CD4-positive, CD25-positive, alpha-beta regulatory T cell (primary cell): ENCODE measurements around the gene POMT1. TPM values are rescaled to one million over a fixed set of nuclear protein-coding genes. Genes with fewer than 3 reads are reported as not detected.
A peak's percentile ranks its signal among the peaks of the same experiment; 100 is the strongest.
"Not testable (repeated sequence)": the region's sequence is repeated elsewhere in the genome, so short reads cannot be mapped to it uniquely, and the experiment has no call there.

Experiments
- ATAC-seq, 2 donors: fragments of 150-1000 bp; cut with Tn5 transposase; one replicate each; pipeline ENCODE4 v1.10.0; 2021; ENCODE audit warnings: low read depth in 2 of 2, moderate number of reproducible peaks in 2 of 2, moderate library complexity in 1 of 2
- DNase-seq, 3 donors: peaks; one replicate each; pipeline versions ENCODE4 v3.0.0 to v3.0.0-alpha.2; 2012 to 2022; ENCODE audit warnings: mixed read lengths in 1 of 3
- H3K27ac ChIP-seq: one replicate; pipeline ENCODE4 v1.7.0; 2013; ENCODE audit warnings: mild to moderate bottlenecking, low read length; ENCODE audit not compliant: insufficient read depth, poor library complexity, severe bottlenecking
- H3K27me3 ChIP-seq: one replicate; pipeline ENCODE4 v1.7.0; 2013; ENCODE audit warnings: low read length; ENCODE audit not compliant: control insufficient read depth, insufficient read depth
- H3K36me3 ChIP-seq: one replicate; pipeline ENCODE4 v1.7.0; 2013; ENCODE audit warnings: mild to moderate bottlenecking, low read length, moderate library complexity; ENCODE audit not compliant: control insufficient read depth, insufficient read depth
- H3K4me1 ChIP-seq: 2 replicates; pipeline ENCODE4 v1.7.0; 2013; ENCODE audit warnings: mild to moderate bottlenecking, low read length; ENCODE audit not compliant: insufficient read depth, control insufficient read depth, poor library complexity, severe bottlenecking
- H3K4me3 ChIP-seq: one replicate; pipeline ENCODE4 v1.7.0; 2013; ENCODE audit warnings: low read depth, mild to moderate bottlenecking, low read length, moderate library complexity
- H3K9me3 ChIP-seq, 2 experiments: 1 replicate in 1 of 2; 2 replicates in 1 of 2; pipeline ENCODE4 v1.7.0; 2013; ENCODE audit warnings: low read length in 2 of 2, mild to moderate bottlenecking in 1 of 2, moderate library complexity in 1 of 2; ENCODE audit not compliant: control insufficient read depth in 2 of 2
- H3K27ac Mint-ChIP-seq, 3 donors: one replicate each; pipeline ENCODE4 v1.8.0; 2020 to 2022; ENCODE audit warnings: mild to moderate bottlenecking in 3 of 3, mixed read lengths in 3 of 3, moderate library complexity in 2 of 3
- H3K27me3 Mint-ChIP-seq: one replicate; pipeline ENCODE4 v1.8.0; 2022; ENCODE audit warnings: mild to moderate bottlenecking, mixed read lengths
- H3K36me3 Mint-ChIP-seq: one replicate; pipeline ENCODE4 v1.8.0; 2020; ENCODE audit warnings: mixed read lengths
- H3K4me1 Mint-ChIP-seq, 4 donors: one replicate each; pipeline ENCODE4 v1.8.0; 2020 to 2022; ENCODE audit warnings: mixed read lengths in 4 of 4, mild to moderate bottlenecking in 1 of 4
- H3K4me3 Mint-ChIP-seq, 4 donors: one replicate each; pipeline ENCODE4 v1.8.0; 2020 to 2022; ENCODE audit warnings: mild to moderate bottlenecking in 4 of 4, mixed read lengths in 4 of 4, moderate library complexity in 3 of 4
- H3K9me3 Mint-ChIP-seq, 7 donors: one replicate each; pipeline ENCODE4 v1.8.0; 2020 to 2022; ENCODE audit warnings: mixed read lengths in 7 of 7, mild to moderate bottlenecking in 3 of 7, moderate library complexity in 2 of 7
- polyA plus RNA-seq, 4 donors: library from polyadenylated mRNA; unstranded; fragments of 300-500 nt; fragmentation: Illumina TruSeq; gene quantifications; one replicate each; pipeline ENCODE4 v1.2.3, GENCODE V29; 2021
- total RNA-seq: library from RNA; stranded (reverse); gene quantifications from one replicate; pipeline ENCODE4 v1.2.3, GENCODE V29; 2022

Gene POMT1
- total and polyA plus RNA-seq, 5 donors from 2014 or later = 13.2 to 52.3 (median 15.5) TPM

- H3K4me3 Mint-ChIP-seq = peak overlapping the region in 1 of 4 donors; percentile 54
Measured at GRCh38 chr9:131543141-131543540, 40.4 kb downstream of the POMT1 start.

GRCh38 chr9:131545003-131545785 is 42.5 kb downstream of the POMT1 start, which contains the start of gene PRRT1B:
Gene PRRT1B, plus strand, starts transcription at chr9:131545523. Its CDS starts 93 bp downstream, at chr9:131545616.
- Histone ChIP-seq H3K36me3 (no peaks in the 10 kb centered on the region), H3K27ac (no peak within 1 kb of the TSS), H3K4me1 (peaks cover 22% of the 10 kb centered on the region), H3K9me3 (peaks cover 13 to 29% of the 10 kb centered on the region in 2 experiments), H3K27me3 (peaks cover 3% of the 10 kb centered on the region), H3K4me3 (no peak within 1 kb of the TSS)
- ATAC-seq (no peak), DNase-seq (no peak)
- H3K36me3 Mint-ChIP-seq = peaks cover 7% of the 10 kb centered on the region
- peaks cover 0 to 34% (median 11%) of the 10 kb centered on the region in 7 donors for H3K9me3 Mint-ChIP-seq
- H3K27me3 Mint-ChIP-seq = peaks cover 75% of the 10 kb centered on the region
- peaks cover 9 to 31% (median 17%) of the 10 kb centered on the region in 4 donors for H3K4me1 Mint-ChIP-seq
- peak within 1 kb of the TSS; percentile 44 to 93 (median 68) for H3K4me3 Mint-ChIP-seq
- H3K27ac Mint-ChIP-seq = no peak within 1 kb of the TSS

More at GRCh38 chr9:131543141-131543540, 40.4 kb downstream of the POMT1 start:
- H3K9me3 ChIP-seq = peaks cover 13 to 29% of the 10 kb centered on the region in 2 experiments
- DNase-seq (no peak), ATAC-seq (no peak)
- H3K27ac ChIP-seq = no peak overlapping the region
- H3K4me3 ChIP-seq = no peak overlapping the region
- H3K27ac Mint-ChIP-seq = no peak overlapping the region
- H3K4me1 Mint-ChIP-seq = peaks cover 10 to 42% (median 21%) of the 10 kb centered on the region in 4 donors
- peaks cover 40% of the 10 kb centered on the region for H3K4me1 ChIP-seq
- peaks cover 56% of the 10 kb centered on the region for H3K27me3 Mint-ChIP-seq
- no peaks in the 10 kb centered on the region for H3K36me3 ChIP-seq
- H3K9me3 Mint-ChIP-seq = peaks cover 0 to 31% (median 11%) of the 10 kb centered on the region in 7 donors
- peaks cover under 1% of the 10 kb centered on the region for H3K36me3 Mint-ChIP-seq
- H3K27me3 ChIP-seq = peaks cover 3% of the 10 kb centered on the region

GRCh38 chr9:131545786-131546335 is 43.1 kb downstream of the POMT1 start:
- no peak overlapping the region for H3K27ac Mint-ChIP-seq
- H3K4me3 ChIP-seq = no peak overlapping the region
- ATAC-seq = no peak

GRCh38 chr9:131546336-131547084 is 43.8 kb downstream of the POMT1 start:
- peaks cover 0 to 35% (median 11%) of the 10 kb centered on the region in 7 donors for H3K9me3 Mint-ChIP-seq
- peak overlapping the region; percentile 82 to 88 (median 84) for H3K4me3 Mint-ChIP-seq
- no peak overlapping the region for H3K27ac Mint-ChIP-seq
- Histone ChIP-seq H3K27me3 (peaks cover 3% of the 10 kb centered on the region), H3K27ac (no peak overlapping the region), H3K9me3 (peaks cover 13 to 29% of the 10 kb centered on the region in 2 experiments), H3K4me3 (peak overlapping the region; percentile 19), H3K36me3 (no peaks in the 10 kb centered on the region), H3K4me1 (peaks cover 16% of the 10 kb centered on the region)
- peaks cover 88% of the 10 kb centered on the region for H3K27me3 Mint-ChIP-seq
- H3K36me3 Mint-ChIP-seq = peaks cover 11% of the 10 kb centered on the region
- ATAC-seq = no peak
- no peak for DNase-seq
- H3K4me1 Mint-ChIP-seq = peaks cover 4 to 23% (median 11%) of the 10 kb centered on the region in 4 donors

More at GRCh38 chr9:131545786-131546335, 43.1 kb downstream of the POMT1 start:
- H3K36me3 ChIP-seq = no peaks in the 10 kb centered on the region
- Mint-ChIP-seq H3K4me3 (peak overlapping the region in 3 of 4 donors; percentile 36 to 62 (median 59)), H3K9me3 (peaks cover 0 to 34% (median 11%) of the 10 kb centered on the region in 7 donors), H3K27me3 (peaks cover 81% of the 10 kb centered on the region), H3K36me3 (peaks cover 7% of the 10 kb centered on the region), H3K4me1 (peaks cover 4 to 25% (median 11%) of the 10 kb centered on the region in 4 donors)
- H3K27me3 ChIP-seq = peaks cover 3% of the 10 kb centered on the region
- H3K4me1 ChIP-seq = peaks cover 16% of the 10 kb centered on the region
- no peak overlapping the region for H3K27ac ChIP-seq
- DNase-seq = no peak
- peaks cover 13 to 29% of the 10 kb centered on the region in 2 experiments for H3K9me3 ChIP-seq

GRCh38 chr9:131549186-131549585 is 46.5 kb downstream of the POMT1 start:
- peaks cover 16% of the 10 kb centered on the region for H3K4me1 ChIP-seq
- not testable (repeated sequence) for H3K9me3 ChIP-seq, H3K27ac Mint-ChIP-seq, DNase-seq, ATAC-seq, H3K4me3 ChIP-seq, H3K36me3 ChIP-seq, H3K27ac ChIP-seq, H3K27me3 ChIP-seq
- H3K4me3 Mint-ChIP-seq = peak overlapping the region in 1 of 4 donors; percentile 25
- peaks cover 4 to 23% (median 13%) of the 10 kb centered on the region in 4 donors for H3K4me1 Mint-ChIP-seq
- peaks cover 0 to 18% (median 3%) of the 10 kb centered on the region in 7 donors for H3K9me3 Mint-ChIP-seq
- peaks cover 14% of the 10 kb centered on the region for H3K36me3 Mint-ChIP-seq
- H3K27me3 Mint-ChIP-seq = peaks cover 86% of the 10 kb centered on the region

GRCh38 chr9:131550465-131550864 is 47.7 kb downstream of the POMT1 start:
- not testable (repeated sequence) for H3K27ac ChIP-seq, DNase-seq, H3K4me3 Mint-ChIP-seq, H3K27me3 ChIP-seq, ATAC-seq, H3K9me3 ChIP-seq, H3K36me3 ChIP-seq, H3K27ac Mint-ChIP-seq, H3K4me3 ChIP-seq
- peaks cover 80% of the 10 kb centered on the region for H3K27me3 Mint-ChIP-seq
- H3K4me1 ChIP-seq = peaks cover 16% of the 10 kb centered on the region
- peaks cover 0 to 11% (median 1%) of the 10 kb centered on the region in 7 donors for H3K9me3 Mint-ChIP-seq
- H3K36me3 Mint-ChIP-seq = peaks cover 14% of the 10 kb centered on the region
- H3K4me1 Mint-ChIP-seq = peaks cover 4 to 27% (median 13%) of the 10 kb centered on the region in 4 donors

GRCh38 chr9:131552030-131552429 is 49.3 kb downstream of the POMT1 start:
- ATAC-seq (no peak), DNase-seq (no peak)
- H3K4me1 ChIP-seq = peaks cover 2% of the 10 kb centered on the region
- H3K4me3 ChIP-seq = no peak overlapping the region
- peaks cover 3 to 18% (median 10%) of the 10 kb centered on the region in 4 donors for H3K4me1 Mint-ChIP-seq
- peaks cover 0 to 11% (median 1%) of the 10 kb centered on the region in 7 donors for H3K9me3 Mint-ChIP-seq
- peaks cover 14% of the 10 kb centered on the region for H3K36me3 Mint-ChIP-seq
- no peak overlapping the region for H3K27ac ChIP-seq
- H3K4me3 Mint-ChIP-seq = peak overlapping the region in 1 of 4 donors; percentile 18
- H3K27ac Mint-ChIP-seq = no peak overlapping the region
- no peaks in the 10 kb centered on the region for H3K9me3 ChIP-seq
- peaks cover 76% of the 10 kb centered on the region for H3K27me3 Mint-ChIP-seq
- no peaks in the 10 kb centered on the region for H3K36me3 ChIP-seq
- no peaks in the 10 kb centered on the region for H3K27me3 ChIP-seq
